GM20000 (cell line): ENCODE results near the gene LDLR.
"Not testable (repeated sequence)": the region's sequence is repeated elsewhere in the genome, so short reads cannot be mapped to it uniquely, and the experiment has no call there.

Source experiments
- DNase-seq: peaks from one replicate; pipeline ENCODE4 v3.0.0; 2012; ENCODE audit warnings: low spot score
- TF ChIP-seq, protein P1 (sequence below): IDR thresholded peaks from 2 replicates; pipeline ENCODE4 v1.5.1; 2012; ENCODE audit warnings: mild to moderate bottlenecking, control low read depth; ENCODE audit errors: extremely low read depth, missing control alignments

Gene LDLR

DNA sequence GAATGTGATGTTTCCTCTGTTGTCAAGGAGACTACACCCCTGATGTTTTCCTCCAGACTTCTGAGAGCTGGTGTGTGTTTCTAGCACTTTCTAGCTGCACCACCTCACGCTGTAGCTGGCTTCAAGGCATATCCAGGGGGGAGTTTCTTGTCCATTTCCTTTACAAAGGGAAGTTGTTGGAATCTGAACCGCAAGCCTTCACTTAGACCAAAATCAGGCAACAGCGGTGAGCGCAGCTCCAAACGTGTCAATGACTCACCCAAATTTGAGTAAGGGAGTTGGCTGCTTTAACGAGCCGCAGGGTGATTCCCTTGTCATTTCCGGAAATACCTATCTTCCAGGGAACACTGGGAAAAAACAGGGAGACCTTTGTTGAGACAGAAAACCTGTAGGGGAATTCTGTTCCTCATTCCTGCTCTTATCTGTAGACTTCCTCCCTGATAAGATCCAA, 2.5 kb downstream of the LDLR start:
- TF ChIP-seq, protein P1, sequence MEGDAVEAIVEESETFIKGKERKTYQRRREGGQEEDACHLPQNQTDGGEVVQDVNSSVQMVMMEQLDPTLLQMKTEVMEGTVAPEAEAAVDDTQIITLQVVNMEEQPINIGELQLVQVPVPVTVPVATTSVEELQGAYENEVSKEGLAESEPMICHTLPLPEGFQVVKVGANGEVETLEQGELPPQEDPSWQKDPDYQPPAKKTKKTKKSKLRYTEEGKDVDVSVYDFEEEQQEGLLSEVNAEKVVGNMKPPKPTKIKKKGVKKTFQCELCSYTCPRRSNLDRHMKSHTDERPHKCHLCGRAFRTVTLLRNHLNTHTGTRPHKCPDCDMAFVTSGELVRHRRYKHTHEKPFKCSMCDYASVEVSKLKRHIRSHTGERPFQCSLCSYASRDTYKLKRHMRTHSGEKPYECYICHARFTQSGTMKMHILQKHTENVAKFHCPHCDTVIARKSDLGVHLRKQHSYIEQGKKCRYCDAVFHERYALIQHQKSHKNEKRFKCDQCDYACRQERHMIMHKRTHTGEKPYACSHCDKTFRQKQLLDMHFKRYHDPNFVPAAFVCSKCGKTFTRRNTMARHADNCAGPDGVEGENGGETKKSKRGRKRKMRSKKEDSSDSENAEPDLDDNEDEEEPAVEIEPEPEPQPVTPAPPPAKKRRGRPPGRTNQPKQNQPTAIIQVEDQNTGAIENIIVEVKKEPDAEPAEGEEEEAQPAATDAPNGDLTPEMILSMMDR: no peak
- no peak for DNase-seq

DNA sequence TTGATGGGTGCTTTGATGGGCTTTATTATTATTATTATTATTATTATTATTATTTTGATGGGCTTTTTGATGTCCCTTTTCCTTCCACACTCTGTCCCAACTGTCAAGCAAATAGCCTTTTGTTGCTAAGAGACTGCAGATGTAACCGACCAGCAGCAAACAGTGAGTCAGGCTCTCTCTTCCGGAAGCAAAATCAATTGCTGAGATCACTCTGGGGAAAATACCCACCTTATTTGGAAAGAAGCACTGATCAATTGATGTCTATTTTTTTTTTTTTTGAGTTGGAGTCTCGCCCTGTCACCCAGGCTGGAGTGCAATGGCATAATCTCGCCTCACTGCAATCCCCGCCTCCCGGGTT, 2.9 kb downstream of the LDLR start:
- TF ChIP-seq, protein P1: no peak
- DNase-seq: peak; percentile 45

DNA sequence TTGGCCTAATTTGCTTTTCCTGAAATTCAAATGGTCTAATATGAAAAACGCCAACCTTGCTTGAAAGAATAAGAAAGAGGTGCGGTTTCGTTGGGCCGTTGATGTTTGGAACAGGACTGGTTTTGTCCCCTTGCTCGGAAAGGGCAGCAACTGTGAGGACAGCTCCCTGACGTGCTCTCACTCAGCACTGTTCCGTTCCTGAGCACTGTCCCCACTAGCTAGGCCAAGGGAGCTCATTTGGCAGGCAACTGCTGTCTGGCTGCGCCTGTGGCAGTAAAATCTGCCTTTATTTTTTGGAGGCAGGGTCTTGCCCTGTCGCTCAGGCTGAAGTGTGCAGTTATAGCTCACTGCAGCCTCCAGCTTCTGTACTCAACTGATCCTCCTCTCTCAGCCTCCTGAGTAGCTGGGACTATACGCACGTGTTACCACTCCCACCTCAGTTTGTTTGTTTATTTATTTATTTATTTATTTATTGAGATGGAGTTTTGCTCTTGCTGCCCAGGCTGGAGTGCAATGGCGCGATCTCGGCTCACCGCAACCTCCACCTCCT, 4.5 kb downstream of the LDLR start:
- no peak for DNase-seq
- TF ChIP-seq, protein P1: no peak

DNA sequence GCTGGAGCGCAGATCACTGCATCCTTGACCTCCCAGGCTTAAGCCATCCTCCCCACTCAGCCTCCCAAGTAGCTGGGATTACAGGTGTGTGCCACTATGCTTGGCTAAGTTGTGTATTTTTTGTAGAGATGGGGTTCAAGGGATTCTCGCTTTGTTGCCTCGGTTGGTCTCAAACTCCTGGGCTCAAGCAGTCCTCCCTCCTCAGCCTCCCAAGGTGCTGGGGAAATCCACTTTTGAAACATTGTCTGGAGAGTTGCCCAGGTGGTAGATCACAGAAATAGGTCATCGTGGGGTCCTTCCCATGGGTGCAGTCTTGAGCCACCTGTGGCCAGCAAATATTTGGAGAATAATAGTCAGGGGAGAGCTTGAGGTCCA, 5.2 kb downstream of the LDLR start:
- DNase-seq: no peak

DNA sequence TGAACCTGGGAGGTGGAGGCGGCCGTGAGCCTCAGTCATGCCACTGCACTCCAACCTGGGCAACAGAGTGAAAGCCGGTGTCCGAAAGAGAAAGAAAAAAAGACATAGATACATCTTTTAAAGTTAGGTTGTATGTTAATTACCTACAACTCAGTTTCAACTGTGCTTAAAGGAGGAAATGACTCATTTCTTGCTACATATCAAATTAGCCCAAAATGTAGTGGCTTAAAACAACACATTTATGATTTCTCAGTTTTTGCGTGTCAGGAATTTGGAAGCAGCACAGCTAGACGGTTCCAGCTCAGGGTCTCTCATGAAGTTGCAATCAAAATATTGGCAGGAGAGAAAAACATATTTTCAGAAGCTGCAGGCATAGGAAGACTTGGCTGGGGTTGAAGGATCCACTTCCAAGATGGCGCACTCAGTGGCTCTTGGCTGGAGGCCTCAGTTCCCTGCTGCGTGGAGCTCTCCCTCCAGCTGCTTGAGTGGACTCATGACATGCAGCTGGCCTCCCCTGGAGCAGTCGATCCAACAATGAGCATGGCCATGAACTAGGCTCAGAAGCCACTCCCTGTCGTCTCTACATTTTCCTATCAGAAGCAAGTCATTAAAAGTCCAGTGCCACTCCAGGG, 7.1 kb downstream of the LDLR start:
- peak; percentile 65 for DNase-seq
- TF ChIP-seq, protein P1: no peak

More for the DNA sequence above, 5.2 kb downstream of the LDLR start:
- TF ChIP-seq, protein P1: no peak

DNA sequence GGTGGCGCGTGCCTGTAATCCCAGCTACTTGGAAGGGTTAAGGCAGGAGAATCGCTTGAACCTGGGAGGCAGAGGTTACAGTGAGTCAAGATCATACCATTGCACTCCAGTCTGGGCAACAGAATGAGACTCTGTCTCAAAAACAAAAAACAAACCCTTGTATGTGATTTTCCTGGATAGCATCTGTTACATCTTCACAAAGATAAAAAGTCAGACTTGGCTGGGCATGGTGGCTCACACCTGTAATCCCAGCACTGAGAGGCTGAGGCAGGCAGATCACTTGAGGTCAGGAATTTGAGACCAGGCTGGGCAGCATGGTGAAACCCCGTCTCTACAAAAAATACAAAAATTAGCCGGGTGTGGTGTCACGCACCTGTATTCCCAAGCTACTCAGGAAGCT, 8.1 kb downstream of the LDLR start:
- not testable (repeated sequence) for DNase-seq

DNA sequence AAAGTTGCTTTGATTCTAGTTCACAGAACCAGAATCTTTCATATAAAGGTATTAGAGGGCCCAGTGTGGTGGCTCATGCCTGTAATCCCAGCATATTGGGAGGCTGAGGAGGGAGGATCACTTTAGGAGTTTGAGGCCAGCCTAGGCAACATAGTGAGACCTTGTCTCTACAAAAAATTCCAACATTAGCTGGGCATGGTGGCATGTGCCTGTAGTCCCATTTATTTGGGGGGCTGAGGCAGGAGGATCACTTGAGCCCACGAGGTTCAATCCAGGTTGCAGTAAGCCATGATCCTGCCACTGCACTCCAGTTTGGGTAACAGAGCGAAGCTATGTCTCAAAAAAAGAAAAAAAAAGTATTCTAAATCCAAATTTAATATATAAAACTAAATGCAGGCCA, 9.1 kb downstream of the LDLR start:
- TF ChIP-seq, protein P1: no peak
- DNase-seq: no peak

DNA sequence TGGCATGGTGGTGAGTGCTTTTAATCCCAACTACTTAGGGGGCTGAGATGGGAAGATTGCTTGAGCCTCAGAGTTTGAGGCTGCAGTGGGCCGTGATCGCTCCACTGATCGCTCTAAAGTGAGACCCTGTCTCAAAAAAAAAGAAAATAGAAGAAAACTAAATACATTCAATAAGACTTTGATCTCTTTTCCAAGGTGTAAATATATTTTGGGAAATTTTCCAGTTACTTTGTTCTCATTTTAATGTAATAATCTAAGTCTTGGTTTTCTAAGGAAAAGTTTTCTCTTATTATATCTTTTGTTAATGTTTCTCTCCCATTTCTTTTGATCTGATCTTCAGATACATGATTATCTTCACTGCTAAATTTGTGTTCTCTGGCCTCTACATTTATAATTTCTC, 9.6 kb downstream of the LDLR start:
- TF ChIP-seq, protein P1: no peak
- DNase-seq: no peak
